GM12878 (cell line): ENCODE measurements around the gene ADGRD1. TPM values are rescaled to one million over a fixed set of nuclear protein-coding genes. Genes with fewer than 3 reads are reported as not detected.

Experiments used
- ATAC-seq: fragments of 200-7000 bp; cut with Tn5 transposase; 3 replicates; pipeline ENCODE4 v1.9.1; 2020; ENCODE audit warnings: mild to moderate bottlenecking, moderate library complexity
- BruUV-seq: library from RNA; stranded (reverse); fragments of 400-500 nt; replicated peaks from 2 replicates; lab custom pipeline; 2021; lab: Mats Ljungman, UMichigan
- CTCF ChIA-PET: fragments of 300-600 bp; sonication (Branson Sonifier 250); formaldehyde crosslinking; extraction: SDS; loops from one replicate; lab custom pipeline; 2021; ENCODE audit warnings: inconsistent platforms; lab: Yijun Ruan, JAX
- POLR2A ChIA-PET: fragments of 350-600 bp; formaldehyde crosslinking; extraction: SDS; loops from one replicate; lab custom pipeline; 2021; ENCODE audit warnings: inconsistent platforms; lab: Charles Lee
- RAD21 ChIA-PET: fragments of 300-600 bp; sonication (Branson Sonifier 250); formaldehyde crosslinking; loops from one replicate; lab custom pipeline; 2023; ENCODE audit warnings: antibody characterized with exemption; ENCODE audit not compliant: unreplicated experiment; lab: Charles Lee
- SMC1A ChIA-PET: fragments of 300-600 bp; sonication (Branson Sonifier 250); formaldehyde crosslinking; loops from one replicate; lab custom pipeline; 2023; ENCODE audit not compliant: unreplicated experiment, uncharacterized antibody; lab: Charles Lee
- DNase-seq: peaks from one replicate; pipeline ENCODE4 v3.0.0-alpha.2; 2011; ENCODE audit warnings: low read depth, low spot score
- FAIRE-seq: peaks from 3 replicates; lab custom pipeline; 2011; peaks lifted over from hg19 to GRCh38; lab: Jason Lieb, UNC
- H2AFZ ChIP-seq: 2 replicates; pipeline ENCODE4 v1.6.0; 2011; ENCODE audit warnings: low read depth, low read length, control low read depth; ENCODE audit not compliant: control insufficient read depth
- H3K27ac ChIP-seq: 2 replicates; pipeline ENCODE4 v1.5.1; 2011; ENCODE audit warnings: control low read depth; ENCODE audit not compliant: control insufficient read depth, insufficient read depth
- H3K27me3 ChIP-seq, 2 experiments: replicated peaks in 1 of 2; 2 replicates each; pipeline versions ENCODE4 v1.6.0 to v1.6.1; 2011; ENCODE audit warnings: low read length in 1 of 2; ENCODE audit not compliant: control insufficient read depth in 2 of 2, insufficient read depth in 2 of 2
- H3K36me3 ChIP-seq, 2 experiments: 2 replicates each; pipeline ENCODE4 v1.5.1; 2011; ENCODE audit warnings: low read length in 1 of 2; ENCODE audit not compliant: control insufficient read depth in 2 of 2, insufficient read depth in 2 of 2
- H3K4me1 ChIP-seq: 2 replicates; pipeline ENCODE4 v1.6.1; 2011; ENCODE audit warnings: mild to moderate bottlenecking, low read length, moderate library complexity, mixed read lengths; ENCODE audit not compliant: control insufficient read depth, insufficient read depth
- H3K4me2 ChIP-seq: 2 replicates; pipeline ENCODE4 v1.6.0; 2011; ENCODE audit warnings: control low read depth; ENCODE audit not compliant: control insufficient read depth, insufficient read depth
- H3K4me3 ChIP-seq: fragments of 200-600 bp; sonication (generic); 2 replicates; pipeline ENCODE4 v1.5.1; 2016
- H3K79me2 ChIP-seq: 2 replicates; pipeline ENCODE4 v1.6.0; 2011; ENCODE audit warnings: low read length; ENCODE audit not compliant: control insufficient read depth, insufficient read depth
- H3K9ac ChIP-seq: 2 replicates; pipeline ENCODE4 v1.8.0; 2011; ENCODE audit warnings: low read length, control low read depth, mixed read lengths; ENCODE audit not compliant: control insufficient read depth, insufficient read depth
- H3K9me3 ChIP-seq: replicated peaks from 3 replicates; pipeline ENCODE4 v1.5.1; 2011; ENCODE audit warnings: mild to moderate bottlenecking, low read length; ENCODE audit not compliant: control insufficient read depth, insufficient read depth
- H4K20me1 ChIP-seq: 2 replicates; pipeline ENCODE4 v1.6.0; 2011; ENCODE audit not compliant: control insufficient read depth, insufficient read depth
- GABPA ChIP-seq: IDR thresholded peaks from 2 replicates; pipeline ENCODE4 v1.6.1; 2014; ENCODE audit warnings: antibody characterized with exemption, low read depth, mild to moderate bottlenecking, inconsistent platforms
- MTA2 ChIP-seq: fragments of 450-650 bp; IDR thresholded peaks from 2 replicates; pipeline ENCODE4 v1.6.1; 2016; ENCODE audit warnings: low read depth, mild to moderate bottlenecking, moderate library complexity
- NR2C2 ChIP-seq: IDR thresholded peaks from 2 replicates; pipeline ENCODE4 v1.6.1; 2011; ENCODE audit warnings: borderline replicate concordance, low read depth; ENCODE audit not compliant: control insufficient read depth, insufficient read length
- SREBF2 ChIP-seq: IDR thresholded peaks from 2 replicates; pipeline ENCODE4 v1.6.1; 2012; ENCODE audit warnings: mild to moderate bottlenecking, low read length
- STAT3 ChIP-seq: IDR thresholded peaks from 2 replicates; pipeline ENCODE4 v1.6.1; 2011; ENCODE audit warnings: low read depth, low read length, improper control_type of control experiment
- ZNF384 ChIP-seq: IDR thresholded peaks from 2 replicates; pipeline ENCODE4 v1.6.1; 2012; ENCODE audit warnings: low read depth, mild to moderate bottlenecking, low read length, improper control_type of control experiment, borderline replicate concordance
- ZSCAN29 ChIP-seq: fragments of 450-650 bp; IDR thresholded peaks from 2 replicates; pipeline ENCODE4 v1.6.1; 2017; ENCODE audit warnings: mild to moderate bottlenecking, moderate library complexity
- WGBS: methylation state at CpG from one replicate; pipeline ENCODE4 v1.1.6; 2016; ENCODE audit warnings: low lambda C conversion rate; ENCODE audit not compliant: insufficient replicate concordance, insufficient coverage; ENCODE audit errors: missing lambda C conversion rate; 5-methylcytosine and 5-hydroxymethylcytosine counted together
- in situ Hi-C: fragments of 300-500 bp; cut with MboI; formaldehyde crosslinking; loops from 9 replicates; pipeline ENCODE4 v1.14.3; 2018; ENCODE audit warnings: mixed read lengths
- intact Hi-C: fragments of 100-400 bp; cut with micrococcal nuclease; formaldehyde crosslinking; loops from one replicate; pipeline ENCODE4 v1.14.2; 2022; ENCODE audit not compliant: unreplicated experiment
- polyA plus RNA-seq, 11 experiments: library from polyadenylated mRNA; depleted of rRNA in 4 of 11; unstranded in 6 of 11; stranded (reverse) in 5 of 11; fragments of >200 nt; fragmentation: Nextera tagmentation in 4 of 11; fragmentation: Illumina TruSeq in 1 of 11; extraction: Ambion mirVana in 4 of 11; extraction: Trizol in 1 of 11; gene quantifications; 1 replicate in 1 of 11; 2 replicates in 10 of 11; pipeline versions ENCODE4 v1.2.1 to v1.2.3, GENCODE V29; 2011 to 2016; ENCODE audit warnings: inconsistent platforms in 2 of 11, missing spikeins in 2 of 11, low read depth in 1 of 11
- total RNA-seq, 4 experiments: library from RNA; depleted of rRNA in 3 of 4; stranded (reverse); fragments of >200 nt in 3 of 4; fragmentation: Illumina TruSeq in 1 of 4; extraction: Trizol in 1 of 4; gene quantifications; 2 replicates each; pipeline versions ENCODE4 v1.2.1 to v1.2.3, GENCODE V29; 2013 to 2021
- TF ChIP-seq, protein P1 (sequence below): fragments of 450-650 bp; formaldehyde crosslinking; IDR thresholded peaks from 2 replicates; pipeline ENCODE4 v1.4.0; 2020; ENCODE audit warnings: mild to moderate bottlenecking, moderate library complexity

The ADGRD1 gene
- total and polyA plus RNA-seq, 10 of the 15 experiments (the other 5 are each of a cell fraction or from before 2014, with no cell fraction given), result 0.15 to 12.7 (median 1.2) TPM

DNA sequence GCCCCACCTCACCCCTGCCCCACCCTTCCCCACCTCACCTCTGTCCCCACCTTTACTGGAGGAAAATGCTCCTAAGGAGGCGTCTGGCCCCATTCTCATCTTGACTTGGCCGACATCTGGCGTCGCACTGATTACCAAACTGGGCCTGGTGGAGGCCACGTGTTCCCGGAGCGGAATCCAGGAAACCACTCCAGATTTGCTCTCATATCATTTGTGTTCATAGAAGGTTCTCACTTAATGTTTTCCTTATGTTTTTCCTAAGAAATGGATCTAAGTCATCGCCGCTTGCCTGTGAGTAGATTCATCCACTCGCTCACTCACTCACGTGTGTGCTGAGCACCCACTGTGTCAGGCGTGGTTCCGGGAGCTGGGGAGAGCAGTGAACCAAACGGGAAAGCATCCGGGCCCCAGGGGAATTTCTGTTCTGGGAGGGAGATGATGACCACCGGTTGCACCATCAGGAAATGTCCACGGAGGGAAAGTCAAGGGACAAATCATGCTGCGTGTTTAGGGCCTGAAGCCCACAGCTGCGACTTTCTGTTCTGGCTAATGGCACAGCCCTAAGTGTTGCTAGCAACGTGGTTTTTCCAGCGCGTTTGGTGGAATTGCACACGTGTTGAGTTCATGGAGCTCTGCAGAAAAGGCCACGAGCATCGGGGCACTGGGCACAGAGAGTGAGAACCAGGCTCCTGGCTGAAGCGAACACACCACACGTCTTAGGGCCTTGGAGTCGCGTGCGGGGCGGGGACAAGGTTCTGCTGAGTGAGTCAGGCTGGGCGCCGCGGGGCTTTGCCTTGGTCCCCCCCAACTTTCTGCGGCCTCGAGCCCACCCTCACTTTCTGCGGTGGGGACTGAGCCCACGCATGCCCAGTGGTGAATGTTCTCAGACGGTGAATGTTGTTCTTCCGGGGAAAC is 57.7 kb downstream of the ADGRD1 start:
- no peak overlapping the region for H3K9ac ChIP-seq
- in situ Hi-C loops, result no loop called here
- CTCF ChIA-PET, result no interaction called here
- POLR2A ChIA-PET, result no interaction called here
- BruUV-seq, result no TSS peak
- no peak for TF ChIP-seq ZNF384
- TF ChIP-seq SREBF2, result no peak
- TF ChIP-seq, protein P1, sequence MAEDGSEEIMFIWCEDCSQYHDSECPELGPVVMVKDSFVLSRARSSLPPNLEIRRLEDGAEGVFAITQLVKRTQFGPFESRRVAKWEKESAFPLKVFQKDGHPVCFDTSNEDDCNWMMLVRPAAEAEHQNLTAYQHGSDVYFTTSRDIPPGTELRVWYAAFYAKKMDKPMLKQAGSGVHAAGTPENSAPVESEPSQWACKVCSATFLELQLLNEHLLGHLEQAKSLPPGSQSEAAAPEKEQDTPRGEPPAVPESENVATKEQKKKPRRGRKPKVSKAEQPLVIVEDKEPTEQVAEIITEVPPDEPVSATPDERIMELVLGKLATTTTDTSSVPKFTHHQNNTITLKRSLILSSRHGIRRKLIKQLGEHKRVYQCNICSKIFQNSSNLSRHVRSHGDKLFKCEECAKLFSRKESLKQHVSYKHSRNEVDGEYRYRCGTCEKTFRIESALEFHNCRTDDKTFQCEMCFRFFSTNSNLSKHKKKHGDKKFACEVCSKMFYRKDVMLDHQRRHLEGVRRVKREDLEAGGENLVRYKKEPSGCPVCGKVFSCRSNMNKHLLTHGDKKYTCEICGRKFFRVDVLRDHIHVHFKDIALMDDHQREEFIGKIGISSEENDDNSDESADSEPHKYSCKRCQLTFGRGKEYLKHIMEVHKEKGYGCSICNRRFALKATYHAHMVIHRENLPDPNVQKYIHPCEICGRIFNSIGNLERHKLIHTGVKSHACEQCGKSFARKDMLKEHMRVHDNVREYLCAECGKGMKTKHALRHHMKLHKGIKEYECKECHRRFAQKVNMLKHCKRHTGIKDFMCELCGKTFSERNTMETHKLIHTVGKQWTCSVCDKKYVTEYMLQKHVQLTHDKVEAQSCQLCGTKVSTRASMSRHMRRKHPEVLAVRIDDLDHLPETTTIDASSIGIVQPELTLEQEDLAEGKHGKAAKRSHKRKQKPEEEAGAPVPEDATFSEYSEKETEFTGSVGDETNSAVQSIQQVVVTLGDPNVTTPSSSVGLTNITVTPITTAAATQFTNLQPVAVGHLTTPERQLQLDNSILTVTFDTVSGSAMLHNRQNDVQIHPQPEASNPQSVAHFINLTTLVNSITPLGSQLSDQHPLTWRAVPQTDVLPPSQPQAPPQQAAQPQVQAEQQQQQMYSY (CRISPR knock-in tag), result no peak
- TF ChIP-seq MTA2, result no peak
- TF ChIP-seq NR2C2, result no peak
- no peak for TF ChIP-seq STAT3
- no peak for TF ChIP-seq GABPA
- TF ChIP-seq ZSCAN29, result no peak
- no peaks in the 10 kb centered on the region for H3K9me3 ChIP-seq
- H3K4me3 ChIP-seq, result no peak overlapping the region
- DNase-seq (no peak), FAIRE-seq (no peak), ATAC-seq (no peak)
- WGBS, result 85% methylated on average over 39 of the region's 40 CpGs
- H4K20me1 ChIP-seq, result no peaks in the 10 kb centered on the region
- RAD21 ChIA-PET, result interaction anchor here (0.6 kb wide), 1 partner anchor 42 kb away, joined by 3 read pairs; no protein-coding TSS in a partner anchor
- H3K27ac ChIP-seq, result no peak overlapping the region
- no peaks in the 10 kb centered on the region for H3K27me3 ChIP-seq
- no peaks in the 10 kb centered on the region for H3K79me2 ChIP-seq
- SMC1A ChIA-PET, result interaction anchor here (0.6 to 1.8 kb wide), 3 partner anchors 9 to 623 kb away, joined by 3 read pairs; no protein-coding TSS in a partner anchor
- no peak overlapping the region for H3K4me2 ChIP-seq
- H3K4me1 ChIP-seq, result no peaks in the 10 kb centered on the region
- intact Hi-C loops, result no loop called here
- H2AFZ ChIP-seq, result no peak overlapping the region
- no peaks in the 10 kb centered on the region for H3K36me3 ChIP-seq
